PFSK-1 (cell line): ENCODE results near the gene SLC19A1.

ENCODE experiments used
- FOXP2 ChIP-seq: optimal IDR thresholded peaks from 2 replicates; pipeline ENCODE3; 2011; ENCODE audit warnings: borderline replicate concordance, control low read depth, inconsistent platforms; ENCODE audit not compliant: insufficient read depth; ENCODE audit errors: extremely low read length, extremely low read depth
- POLR2AphosphoS5 ChIP-seq: IDR thresholded peaks from 2 replicates; pipeline ENCODE4 v1.6.1; 2012; ENCODE audit warnings: low read depth, mild to moderate bottlenecking, control low read depth, low read length, moderate library complexity
- REST ChIP-seq, 2 experiments: IDR thresholded peaks; 2 replicates each; pipeline versions ENCODE4 v1.6.1 to v1.8.0; 2011 to 2012; ENCODE audit warnings: low read depth in 2 of 2, low read length in 2 of 2, control low read depth in 1 of 2, inconsistent platforms in 1 of 2, mild to moderate bottlenecking in 1 of 2, moderate library complexity in 1 of 2; ENCODE audit not compliant: insufficient read depth in 1 of 2
- SIN3A ChIP-seq: IDR thresholded peaks from 2 replicates; pipeline ENCODE4 v1.6.1; 2012; ENCODE audit warnings: mild to moderate bottlenecking, low read length, moderate library complexity, borderline replicate concordance; ENCODE audit not compliant: insufficient read depth
- TAF1 ChIP-seq: IDR thresholded peaks from 2 replicates; pipeline ENCODE4 v1.6.1; 2012; ENCODE audit warnings: low read length, control low read depth, borderline replicate concordance; ENCODE audit not compliant: insufficient read depth

SLC19A1 gene

DNA sequence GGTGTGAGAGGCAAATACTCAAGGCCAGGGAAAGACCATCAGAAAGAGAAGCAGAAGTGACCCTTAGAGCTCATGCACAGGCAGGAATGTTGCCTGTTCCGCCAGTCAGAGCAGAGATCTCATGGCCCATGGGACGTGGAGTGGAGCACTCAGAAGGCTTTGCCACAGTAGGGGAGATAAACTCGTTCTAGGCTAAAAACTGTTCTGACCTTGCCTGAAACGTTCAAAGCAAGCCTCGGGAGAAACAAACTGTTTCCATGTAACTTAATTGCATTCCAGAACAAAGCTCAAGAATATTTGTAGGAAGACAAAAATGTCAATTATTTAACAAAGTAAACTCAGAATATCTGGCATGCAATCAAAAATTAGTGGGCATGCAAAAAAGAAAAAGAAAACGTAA is 20.7 kb upstream of the SLC19A1 start:
- no peak for TF ChIP-seq SIN3A

DNA sequence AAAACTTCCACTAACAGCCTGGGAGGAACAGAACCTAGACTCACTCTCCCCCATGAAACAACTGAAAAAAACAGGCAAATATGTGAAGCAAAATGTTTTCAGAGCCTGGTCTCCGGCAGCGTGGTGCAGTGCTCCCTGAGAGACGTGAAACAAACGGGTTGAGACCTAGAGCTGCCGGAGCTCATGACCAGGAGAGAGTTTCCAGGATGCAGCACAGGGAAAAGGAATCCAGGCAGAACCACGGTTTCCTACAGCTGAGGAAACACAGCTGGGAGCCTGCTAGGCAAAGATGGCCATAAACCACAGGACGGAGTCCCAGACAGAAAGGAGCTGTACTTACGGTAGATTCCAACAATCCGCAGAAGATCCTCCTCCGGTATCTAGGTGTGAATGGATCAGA is 20.2 kb upstream of the SLC19A1 start:
- no peak for TF ChIP-seq REST (IDR thresholded peaks at IDR 0.05; ENCODE audit: insufficient read depth in 1 of 2, low read depth in 2 of 2, low read length in 2 of 2)
- TF ChIP-seq TAF1, result no peak
- TF ChIP-seq FOXP2, result no peak
- no peak for TF ChIP-seq POLR2AphosphoS5
- TF ChIP-seq SIN3A, result no peak

DNA sequence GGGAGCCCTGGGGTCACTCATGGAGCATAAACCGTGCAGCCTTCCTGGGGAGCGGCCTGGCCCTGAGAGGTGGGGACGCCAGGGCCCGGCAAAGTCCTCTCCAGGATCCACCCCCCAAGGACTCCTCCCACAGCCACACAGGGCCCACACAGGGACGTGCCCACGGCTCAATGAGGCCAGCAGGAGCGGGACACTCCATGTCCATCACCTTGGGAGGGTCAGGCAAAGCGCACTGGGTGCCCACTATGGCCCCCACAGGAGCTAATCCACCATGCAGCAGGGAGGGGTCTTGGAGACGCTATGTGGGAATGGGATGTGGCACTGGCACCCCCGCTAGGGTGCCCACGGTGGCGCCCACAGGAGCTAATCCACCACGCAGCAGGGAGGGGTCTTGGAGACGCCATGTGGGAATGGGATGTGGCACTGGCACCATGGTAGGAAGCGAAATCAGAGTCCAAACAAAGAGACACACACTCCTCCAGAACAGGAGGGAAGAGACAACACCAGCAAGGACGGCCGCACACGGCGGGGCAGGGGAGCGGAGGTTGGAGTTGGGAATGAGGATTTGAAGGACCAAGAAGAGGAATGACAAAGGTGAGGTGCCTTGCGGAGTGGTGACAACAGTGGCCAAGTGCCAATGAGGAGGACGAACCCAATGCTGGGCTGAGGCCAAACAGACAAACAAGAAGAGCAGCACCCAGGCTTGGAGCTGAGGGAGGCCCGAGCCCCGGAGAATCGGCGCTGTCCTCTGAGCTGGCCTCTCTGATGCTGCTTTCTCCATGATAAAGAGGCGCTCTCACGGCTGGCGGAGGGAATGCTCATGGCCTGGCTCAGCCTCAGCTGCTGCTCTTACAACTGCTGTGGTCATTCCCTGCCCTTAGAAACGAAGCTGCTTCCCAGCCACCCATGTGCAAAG is 18.1 kb upstream of the SLC19A1 start:
- TF ChIP-seq SIN3A, result no peak
- TF ChIP-seq FOXP2, result no peak
- TF ChIP-seq REST (IDR thresholded peaks at IDR 0.05; ENCODE audit: insufficient read depth in 1 of 2, low read depth in 2 of 2, low read length in 2 of 2), result no peak
- TF ChIP-seq TAF1, result no peak
- no peak for TF ChIP-seq POLR2AphosphoS5

DNA sequence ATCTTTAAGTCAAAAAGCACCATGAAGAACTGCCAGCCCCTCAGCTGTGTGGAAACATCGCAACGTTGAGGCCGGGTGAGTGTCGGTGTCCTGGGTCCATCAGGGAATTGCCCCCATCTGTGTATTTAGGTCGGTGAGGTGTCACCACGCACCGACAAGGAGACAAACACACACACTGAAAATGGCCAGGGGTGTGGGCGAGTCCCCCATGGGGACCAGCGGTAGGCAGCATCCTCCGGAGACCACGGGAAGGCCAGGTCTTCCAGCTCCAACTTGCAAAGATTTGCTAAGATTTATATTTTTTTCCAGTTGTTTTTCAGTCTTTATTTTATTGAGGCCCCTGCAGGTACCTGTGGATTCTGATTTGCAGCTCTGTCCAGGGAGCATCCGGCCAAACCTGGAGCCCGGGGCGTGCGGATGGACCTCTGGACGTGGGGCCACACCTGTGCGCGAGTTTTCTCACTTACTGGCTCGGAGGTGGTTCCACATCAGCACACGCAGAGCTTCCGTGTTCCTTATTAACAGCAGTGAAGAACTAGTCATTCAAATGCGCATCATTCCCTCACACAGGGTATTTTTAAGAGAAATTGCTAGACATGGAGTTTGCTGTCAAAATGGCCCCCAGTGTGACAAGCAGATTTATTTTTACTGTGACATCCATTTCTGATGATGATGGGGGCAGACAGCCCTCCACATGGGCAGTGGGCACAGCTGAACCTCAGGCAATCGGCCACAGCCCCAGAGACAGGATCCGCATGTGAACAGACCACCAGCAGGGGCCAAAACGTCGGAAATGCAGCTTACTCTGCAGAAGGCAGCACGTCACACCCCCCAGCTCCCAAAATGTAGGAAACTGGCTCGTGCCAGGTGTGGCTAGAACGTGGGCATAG is 17.2 kb upstream of the SLC19A1 start:
- TF ChIP-seq REST (IDR thresholded peaks at IDR 0.05; ENCODE audit: insufficient read depth in 1 of 2, low read depth in 2 of 2, low read length in 2 of 2) (no peak), POLR2AphosphoS5 (no peak), SIN3A (no peak), TAF1 (no peak), FOXP2 (no peak)

DNA sequence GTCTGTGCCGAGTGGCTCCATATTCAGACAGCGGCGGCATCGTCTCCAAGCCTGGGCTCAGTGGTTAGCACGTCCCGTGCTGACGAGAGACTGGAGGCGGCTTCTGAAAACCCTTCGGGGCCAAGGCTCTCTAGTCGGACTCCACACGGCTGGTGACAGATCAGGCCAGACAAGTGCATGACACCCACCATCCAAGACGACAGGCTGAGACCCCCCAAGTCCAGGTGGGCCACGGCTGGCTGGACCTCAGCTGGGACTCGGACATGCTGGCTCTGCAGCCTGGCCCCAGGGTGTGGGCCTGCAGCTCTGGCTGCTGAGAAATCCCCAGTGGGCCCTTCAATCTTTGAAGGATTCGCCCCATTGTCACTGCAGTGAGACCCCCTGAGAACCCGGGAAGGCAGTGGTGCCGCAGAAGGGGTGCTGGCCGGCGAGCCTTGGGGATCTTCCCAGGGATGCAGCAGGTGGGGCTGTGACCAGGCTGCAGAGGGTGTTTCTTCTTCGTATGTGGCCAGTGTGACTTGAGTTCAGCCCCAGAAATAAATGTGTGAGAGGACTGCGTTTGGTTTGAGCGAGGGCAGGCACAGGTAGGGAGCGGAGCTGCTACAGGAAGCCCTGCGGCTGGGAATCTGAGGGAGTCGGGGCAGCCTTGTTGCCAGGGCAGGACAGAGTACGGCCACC is 15.9 kb upstream of the SLC19A1 start:
- TF ChIP-seq FOXP2, result no peak
- no peak for TF ChIP-seq TAF1
- no peak for TF ChIP-seq SIN3A
- no peak for TF ChIP-seq REST (IDR thresholded peaks at IDR 0.05; ENCODE audit: insufficient read depth in 1 of 2, low read depth in 2 of 2, low read length in 2 of 2)
- TF ChIP-seq POLR2AphosphoS5, result no peak
